HG03108 (cell line): ENCODE data around the gene SCRT2.

Experiments
- ATAC-seq: cut with Tn5 transposase; IDR thresholded peaks from one replicate; pipeline ENCODE4 v1.9.1; 2021; ENCODE audit warnings: moderate library complexity; ENCODE audit not compliant: unreplicated experiment

SCRT2 gene

DNA sequence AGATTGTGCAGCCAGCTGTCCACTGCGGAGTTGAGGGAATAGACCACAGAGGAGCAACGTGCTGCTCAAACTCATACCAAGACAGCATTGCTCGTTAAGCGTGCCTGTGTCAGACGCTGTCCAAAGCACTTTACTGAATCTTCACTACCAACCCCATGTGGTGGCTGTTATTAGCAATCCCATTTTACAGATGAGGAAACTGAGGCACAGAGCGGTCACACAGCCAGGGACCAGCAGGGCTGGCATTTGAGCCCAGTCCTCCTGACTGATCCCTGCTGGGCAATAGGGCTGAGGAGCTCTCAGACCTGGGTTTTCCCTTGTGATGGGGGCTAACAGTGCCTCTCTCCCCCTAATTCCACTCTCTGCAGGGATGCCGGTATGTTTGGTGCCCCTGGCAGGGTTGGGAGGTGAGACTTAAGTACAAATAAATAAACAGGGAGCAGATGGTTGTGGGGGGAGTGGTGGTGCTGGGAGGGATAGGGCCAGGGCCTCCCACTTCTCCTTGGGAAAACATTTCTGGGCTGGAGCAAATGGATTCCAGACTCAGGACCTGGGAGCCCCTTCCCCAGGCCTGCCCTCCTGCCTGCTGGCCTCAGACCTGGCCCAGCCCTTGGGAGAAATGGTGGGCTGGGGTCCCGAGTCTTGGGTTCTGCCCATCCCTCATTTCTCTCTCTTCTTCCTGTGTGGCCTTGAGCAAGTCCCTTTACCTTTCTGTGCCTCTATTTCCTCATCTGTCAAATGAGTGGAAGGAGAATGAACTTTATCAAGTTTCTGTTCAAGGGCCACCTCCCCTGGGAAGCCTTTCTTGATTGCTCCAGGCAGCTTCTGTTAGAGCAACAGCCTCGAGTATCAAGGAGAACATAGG, 40.3 kb downstream of the SCRT2 start:
- ATAC-seq, result no peak

- ATAC-seq, result no peak
These were observed 41.3 kb downstream of the SCRT2 start for GRCh38 chr20:634148-634925.

DNA sequence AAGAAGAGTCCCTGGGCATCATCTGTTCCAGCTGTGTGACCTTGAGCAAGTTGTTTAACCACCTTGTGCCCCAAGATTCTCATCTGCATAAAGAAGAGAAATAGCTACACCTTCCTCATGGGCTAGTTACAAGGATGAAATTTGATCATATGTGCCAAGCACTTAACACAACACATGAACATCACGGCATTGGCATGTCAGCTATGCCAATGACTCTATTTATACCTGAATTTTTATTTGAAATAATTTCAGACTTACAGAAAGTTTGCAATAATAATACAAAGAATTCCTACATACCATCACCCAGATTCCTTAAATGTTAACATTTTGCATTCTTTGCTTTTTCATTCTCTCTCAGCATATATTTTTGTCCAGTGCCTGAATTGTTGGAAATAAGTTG, 44.5 kb downstream of the SCRT2 start:
- ATAC-seq, result no peak

DNA sequence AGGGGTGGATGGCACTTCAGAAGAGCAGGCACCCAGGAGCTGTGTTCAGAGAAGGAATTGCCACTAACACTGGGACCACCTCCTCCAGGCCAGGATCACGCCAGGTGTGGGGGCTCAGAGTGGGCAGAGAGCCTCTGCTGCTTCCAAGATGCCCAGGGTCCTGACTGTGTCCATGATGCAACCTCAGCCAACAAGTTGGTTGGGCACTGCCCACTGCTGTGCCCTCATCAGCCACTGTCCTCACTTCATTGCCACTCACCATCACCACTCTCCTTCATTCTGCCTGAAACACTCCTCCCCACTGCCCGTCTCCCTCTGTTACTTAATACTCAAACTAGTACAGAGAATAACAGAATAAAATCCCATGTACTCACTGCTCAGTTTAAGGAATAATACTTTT, 49.0 kb downstream of the SCRT2 start:
- ATAC-seq, result no peak

GRCh38 chr20:625360-625932, 50.2 kb downstream of the SCRT2 start:
- ATAC-seq, result no peak

GRCh38 chr20:623704-624103, 51.9 kb downstream of the SCRT2 start:
- ATAC-seq, result no peak

DNA sequence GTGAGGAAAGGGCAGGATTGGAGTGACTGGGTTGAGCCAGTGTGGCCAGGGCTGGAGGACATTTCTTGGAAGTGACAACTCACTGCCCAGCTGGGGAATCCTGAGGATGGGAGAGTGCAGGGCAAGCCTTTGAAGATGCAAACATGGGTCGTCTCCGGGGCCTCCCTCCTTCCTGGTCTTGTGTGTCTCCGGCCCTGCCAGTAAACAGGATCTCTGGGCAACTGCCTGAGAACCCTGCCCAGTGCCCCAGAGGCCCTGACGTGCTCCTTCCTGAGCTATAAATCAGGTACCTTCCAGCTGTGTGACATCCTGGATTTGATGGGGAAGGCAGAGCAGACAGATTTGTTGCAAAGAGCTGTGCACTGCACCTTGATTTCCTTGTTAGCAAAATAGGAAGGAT, 52.6 kb downstream of the SCRT2 start:
- ATAC-seq, result no peak

DNA sequence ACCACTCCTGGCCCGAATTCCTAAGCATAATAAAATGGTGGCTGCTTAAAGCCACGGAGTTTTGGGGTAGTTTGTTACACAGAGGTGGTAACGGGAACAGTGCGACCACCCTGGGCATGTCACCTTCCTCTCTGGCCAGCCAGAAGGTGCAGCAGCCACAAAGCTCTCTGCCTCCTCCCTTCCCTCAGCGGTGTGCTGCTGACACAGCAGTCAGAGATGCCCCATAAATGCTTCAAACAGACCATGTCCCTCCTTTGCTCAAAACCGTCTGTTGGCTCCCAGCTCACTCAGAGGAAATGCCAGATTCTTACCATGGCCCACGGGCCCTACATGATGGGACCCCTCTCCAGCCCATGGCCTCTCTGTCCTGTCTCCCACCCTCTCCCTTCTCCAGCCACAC, 53.4 kb downstream of the SCRT2 start:
- ATAC-seq, result no peak

DNA sequence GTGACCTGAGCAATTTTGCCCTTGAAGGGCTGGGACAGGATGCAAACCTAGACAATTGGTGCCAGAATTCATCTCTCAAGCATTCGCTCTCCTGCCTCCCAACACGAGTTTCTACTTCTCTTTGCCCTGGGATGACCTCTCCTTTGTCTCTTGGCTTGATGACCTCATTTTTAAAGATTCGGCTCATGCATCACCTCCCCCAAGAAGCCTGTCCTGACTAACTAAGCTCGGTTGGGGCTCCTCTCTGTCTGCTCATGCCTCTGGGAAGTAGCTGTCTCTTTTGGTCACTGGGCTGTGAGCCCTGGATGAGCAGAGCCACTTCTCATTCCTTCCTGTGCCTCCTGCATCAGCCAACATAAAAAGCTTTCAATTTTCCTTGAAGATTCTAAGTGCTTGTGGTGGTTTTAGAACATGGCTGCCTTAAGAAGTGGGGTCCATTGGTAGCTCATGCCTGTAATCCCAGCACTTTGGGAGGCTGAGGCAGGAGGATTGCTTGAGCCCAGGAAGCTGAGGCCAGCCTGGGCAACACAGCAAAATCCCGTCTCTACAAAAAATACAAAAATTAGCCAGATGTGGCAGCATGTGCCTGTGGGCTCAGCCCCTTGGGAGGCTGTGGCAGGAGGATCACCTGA, 54.4 kb downstream of the SCRT2 start:
- ATAC-seq, result no peak

GRCh38 chr20:620246-620645, 55.4 kb downstream of the SCRT2 start:
- no peak for ATAC-seq

DNA sequence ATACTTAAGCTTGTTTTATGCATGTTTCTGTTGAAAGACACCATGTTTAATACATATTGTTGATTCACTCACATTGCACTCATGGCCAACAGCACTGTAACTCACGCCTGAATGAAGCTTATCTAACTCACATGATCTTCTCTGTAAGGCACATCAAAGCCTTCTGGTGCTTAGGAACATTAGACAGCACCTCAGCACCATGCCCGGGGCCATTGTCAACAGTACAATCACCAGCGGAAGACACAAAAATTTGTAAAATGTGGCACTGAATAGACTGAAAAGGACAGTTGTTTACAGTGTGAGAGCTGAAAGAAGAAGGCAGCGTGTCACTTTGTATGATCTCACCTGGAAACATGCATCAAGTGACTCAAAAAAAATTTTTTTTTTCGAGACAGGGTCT, 56.6 kb downstream of the SCRT2 start:
- ATAC-seq, result no peak

DNA sequence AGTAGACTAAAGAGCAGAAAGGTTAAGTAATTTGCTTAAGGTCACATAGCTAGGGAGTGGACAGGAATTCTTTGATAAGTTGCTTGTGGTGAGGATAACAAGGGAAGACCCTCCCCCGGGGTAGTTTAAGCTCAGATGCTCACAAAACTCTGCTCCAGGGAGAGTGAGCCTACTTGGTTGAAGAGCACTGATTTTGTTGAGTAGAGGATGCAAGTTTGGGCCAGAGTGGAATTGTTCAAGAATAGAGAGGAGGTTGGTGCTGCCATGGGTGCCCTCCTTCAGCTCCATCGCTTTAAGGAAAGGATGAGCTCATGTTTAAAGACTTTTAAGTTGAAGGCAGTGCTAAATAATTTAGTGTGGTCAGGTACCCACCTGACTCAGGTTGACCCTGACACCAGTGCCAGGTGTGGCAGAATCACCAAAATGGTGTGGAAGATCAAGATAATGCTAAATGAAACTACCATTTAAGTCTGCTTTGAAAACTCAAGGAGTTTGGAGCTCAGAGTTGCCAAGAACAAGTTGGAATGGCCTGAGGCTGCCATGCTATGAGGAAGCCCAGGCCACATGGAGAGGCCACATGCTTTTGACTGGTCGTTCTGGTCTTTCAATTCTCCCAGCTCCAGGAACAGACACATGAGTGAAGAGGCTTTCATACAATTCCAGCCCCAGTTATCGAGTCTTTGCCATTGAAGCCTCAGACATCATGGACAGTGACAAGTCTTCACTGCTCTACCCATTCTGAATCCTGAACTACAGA, 57.5 kb downstream of the SCRT2 start:
- no peak for ATAC-seq

DNA sequence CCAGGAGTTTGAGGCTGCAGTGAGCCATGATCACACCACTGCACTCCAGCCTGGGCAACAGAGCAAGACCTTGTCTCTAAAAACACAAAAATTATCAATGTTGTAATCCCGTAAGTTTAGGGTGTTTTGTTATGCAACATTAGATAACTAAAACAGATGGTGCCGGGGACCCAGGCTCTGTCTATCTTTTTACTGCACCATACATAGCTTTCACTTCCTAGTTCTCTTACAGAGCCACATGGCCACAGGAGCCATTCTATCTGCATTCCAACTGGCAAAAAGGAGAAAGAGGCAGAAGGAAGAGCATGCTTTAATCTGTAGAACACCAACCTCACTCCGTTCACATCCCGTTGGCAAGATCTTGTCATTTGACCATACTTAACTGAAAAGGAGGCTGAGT, 60.1 kb downstream of the SCRT2 start:
- ATAC-seq, result no peak

DNA sequence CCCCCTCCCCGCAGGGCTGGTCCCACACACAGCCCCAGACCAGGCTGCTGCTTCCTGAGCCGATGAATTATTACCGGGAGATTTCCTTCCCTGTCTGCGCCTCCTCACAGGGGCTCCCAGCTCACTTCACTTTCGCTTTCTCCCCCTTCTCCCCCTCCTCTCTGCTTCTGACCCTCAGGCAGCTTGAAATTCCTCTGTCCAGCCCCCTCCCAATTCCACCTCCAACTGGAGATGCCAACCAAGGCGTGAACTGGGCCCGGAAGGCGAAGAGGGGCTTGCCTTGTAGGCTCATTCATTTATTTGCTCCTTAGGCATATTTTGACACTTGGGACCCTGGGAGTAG, 63.8 kb downstream of the SCRT2 start:
- no peak for ATAC-seq
